NCI-H510A treated with DMSO at 0.1 percent for 48 hours (cell line): Measurements from ENCODE around the gene FHOD3.

Experiments used
- DNase-seq: peaks from one replicate; lab custom pipeline; 2025; lab: John Stamatoyannopoulos, UW

Gene FHOD3

DNA sequence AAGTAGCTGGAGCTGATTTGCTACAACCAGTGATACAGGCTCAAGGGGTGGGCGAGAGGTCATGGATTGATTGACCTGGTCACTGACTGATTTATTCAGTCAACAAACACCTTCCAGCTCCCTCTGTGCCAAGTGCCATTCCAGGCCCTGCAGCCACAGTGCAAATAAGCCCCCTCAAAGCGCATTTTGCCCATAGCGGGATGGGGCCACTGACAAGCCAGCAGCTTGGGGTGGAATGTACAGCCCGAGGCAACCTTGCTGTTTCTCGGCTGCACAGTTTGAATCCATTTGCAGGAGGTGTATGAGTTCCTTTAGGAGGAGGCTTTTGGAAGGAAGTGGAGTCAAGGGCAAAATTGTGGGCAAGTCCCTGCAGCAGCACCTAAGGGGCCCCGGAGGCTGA is 296.1 kb downstream of the FHOD3 start:
- no peak for DNase-seq

DNA sequence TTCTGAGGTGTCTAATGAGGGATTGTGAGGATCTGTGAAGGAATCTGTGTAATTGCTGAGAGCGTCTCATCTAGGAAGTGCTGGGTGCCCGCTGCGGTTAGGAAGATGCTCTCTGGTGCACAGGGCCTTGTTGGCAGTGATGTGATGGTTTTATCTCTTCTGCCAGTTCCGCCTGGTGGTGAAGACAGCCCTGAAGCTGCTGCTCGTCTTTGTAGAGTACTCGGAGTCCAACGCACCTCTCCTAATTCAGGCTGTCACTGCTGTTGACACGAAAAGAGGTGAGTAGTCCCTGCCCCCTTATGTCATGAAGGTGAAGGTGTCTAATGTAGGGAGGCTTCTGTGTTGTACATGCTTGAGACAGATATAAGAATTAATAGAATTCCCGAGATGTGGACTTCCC is 297.1 kb downstream of the FHOD3 start:
- DNase-seq, result no peak

DNA sequence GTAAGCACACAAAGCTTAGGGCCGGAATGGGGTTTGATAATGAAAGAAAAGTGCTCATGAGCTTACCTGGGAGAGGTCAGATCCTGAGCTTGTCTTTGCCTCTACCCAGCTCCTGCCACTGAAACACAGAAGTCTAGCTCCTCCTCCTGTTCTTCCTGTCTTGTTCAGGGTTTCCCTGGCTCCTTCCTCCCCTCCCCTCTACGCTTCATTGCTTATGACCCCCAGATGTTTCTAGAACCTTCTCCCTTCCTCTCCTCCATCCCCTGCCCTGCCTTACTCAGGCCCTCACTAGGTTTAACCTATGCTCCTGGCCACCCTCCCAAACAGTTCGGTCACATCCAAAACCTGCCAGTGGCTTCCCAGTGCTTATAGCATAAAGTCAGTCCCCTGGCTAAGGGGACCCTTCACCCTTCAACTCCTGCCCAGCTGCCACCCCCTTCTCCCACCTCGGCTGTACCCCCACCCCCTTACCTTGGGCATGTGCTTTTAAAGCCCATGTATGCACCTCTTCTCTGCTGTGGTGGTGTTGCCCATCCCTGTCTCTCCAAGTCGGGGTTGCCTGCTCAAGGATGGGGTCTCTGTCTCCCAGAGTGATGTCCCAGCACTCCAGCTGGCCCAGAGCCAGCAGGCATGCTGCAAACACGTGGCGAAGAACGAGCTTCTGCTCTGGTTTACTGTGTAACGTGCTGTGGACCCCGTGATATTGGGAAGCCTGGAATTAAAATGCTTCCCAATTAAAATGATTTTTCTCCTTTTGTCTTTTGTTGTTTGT is 297.7 kb downstream of the FHOD3 start:
- no peak for DNase-seq

DNA sequence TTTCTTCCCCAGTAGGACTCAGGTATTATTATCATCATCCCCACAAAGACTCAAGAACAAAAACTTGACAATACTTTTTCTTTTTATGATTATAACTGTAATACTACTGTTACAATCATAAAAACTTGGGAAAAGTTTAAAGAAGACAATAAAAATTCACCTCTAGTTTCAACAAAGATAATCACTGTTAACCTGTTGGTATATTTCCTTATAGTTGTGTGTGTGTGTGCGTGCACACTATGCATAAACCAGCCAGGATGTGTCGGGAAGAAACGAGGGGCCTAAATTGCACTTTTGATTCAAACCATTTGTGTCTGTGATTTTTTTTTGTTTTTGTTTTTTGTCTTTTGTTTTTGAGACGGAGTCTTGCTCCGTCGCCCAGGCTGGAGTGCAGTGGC is 298.3 kb downstream of the FHOD3 start:
- no peak for DNase-seq

DNA sequence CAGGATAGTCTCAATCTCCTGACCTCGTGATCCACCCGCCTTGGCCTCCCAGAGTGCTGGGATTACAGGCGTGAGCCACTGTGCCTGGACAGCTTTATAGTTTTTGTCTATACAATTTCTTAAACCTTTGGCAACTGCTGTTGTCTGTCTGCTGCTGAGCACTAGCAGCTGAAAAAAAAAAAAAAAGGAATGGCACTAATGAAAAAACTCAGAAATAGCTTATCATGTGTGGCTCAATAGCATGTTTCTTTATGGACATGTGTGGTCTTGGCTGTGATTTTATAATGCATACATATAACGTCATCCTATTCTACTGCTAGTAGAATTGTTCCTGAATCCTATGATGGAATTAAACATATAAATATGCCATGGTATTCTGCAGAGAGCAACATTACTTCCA is 300.1 kb downstream of the FHOD3 start:
- no peak for DNase-seq

DNA sequence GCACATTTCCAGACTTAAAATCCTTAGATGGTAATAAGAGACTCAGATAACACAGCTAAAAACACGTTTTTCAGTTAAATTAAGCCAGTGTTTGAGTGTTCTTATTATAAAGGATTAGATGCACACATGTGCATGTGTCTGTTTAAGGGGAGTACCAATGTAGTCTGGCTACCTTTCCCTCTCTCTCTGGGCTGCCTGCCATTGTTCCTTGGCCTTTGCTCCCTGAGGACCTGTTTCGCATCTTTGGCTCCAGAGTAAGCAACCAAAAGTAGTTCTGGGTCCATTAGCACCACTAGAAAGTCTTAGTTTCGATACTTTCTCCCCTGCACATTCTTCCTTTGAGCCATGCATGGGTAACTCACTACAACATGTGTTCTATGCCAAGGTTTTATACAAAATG is 303.0 kb downstream of the FHOD3 start:
- no peak for DNase-seq

DNA sequence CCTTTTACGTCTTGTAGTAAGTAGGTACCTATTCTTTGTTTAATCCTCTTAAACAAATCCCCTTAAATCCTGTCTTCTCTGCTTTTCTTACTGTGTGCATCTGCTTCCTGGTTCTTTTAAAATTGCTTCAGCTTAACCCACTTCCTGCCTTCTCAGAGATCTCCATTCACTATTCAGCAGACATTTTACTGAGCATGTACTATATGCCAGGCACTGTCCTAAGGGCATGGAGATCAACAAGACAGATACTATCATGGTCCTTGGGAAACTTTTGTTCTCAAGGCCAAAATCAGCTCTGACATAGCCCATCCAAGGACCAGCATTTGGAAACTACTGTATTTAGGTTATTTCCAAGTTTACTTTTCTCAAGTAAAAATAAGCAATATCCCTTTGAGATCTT is 303.8 kb downstream of the FHOD3 start:
- DNase-seq, result no peak

DNA sequence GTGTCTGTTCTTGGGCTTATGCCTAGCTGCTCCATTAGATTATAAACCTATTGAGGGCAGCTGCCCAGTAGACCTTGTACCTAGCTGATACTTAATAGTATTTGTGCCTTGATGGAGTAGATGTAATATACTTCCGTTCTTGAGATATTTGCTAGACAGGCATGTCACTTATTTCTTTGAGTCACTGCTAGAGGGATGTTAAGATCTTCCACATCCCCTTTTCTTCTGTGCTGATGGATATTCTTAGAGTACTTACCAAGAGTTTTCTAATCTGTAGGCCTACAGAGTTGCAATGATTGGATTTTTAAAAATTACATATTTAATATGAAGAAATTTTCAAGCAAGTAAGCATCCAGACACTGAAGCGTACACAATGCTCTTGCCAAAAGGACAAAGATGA is 304.6 kb downstream of the FHOD3 start:
- no peak for DNase-seq

DNA sequence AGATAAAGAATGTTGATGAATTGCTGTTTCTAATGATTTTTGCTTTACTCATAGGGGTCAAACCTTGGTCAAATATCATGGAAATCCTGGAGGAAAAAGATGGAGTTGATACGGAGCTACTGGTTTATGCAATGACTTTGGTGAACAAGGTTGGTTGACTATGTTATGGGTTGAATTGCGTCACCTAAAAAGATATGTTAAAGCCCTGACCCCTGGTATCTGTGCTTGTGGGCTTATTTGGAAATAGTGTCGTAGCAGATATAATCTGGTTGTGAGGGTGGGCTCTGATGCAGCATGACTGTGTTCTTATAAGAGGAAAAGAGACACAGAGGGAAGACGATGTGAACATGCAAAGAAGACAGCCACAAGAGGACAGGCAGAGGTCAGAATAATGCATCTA is 305.1 kb downstream of the FHOD3 start:
- no peak for DNase-seq

DNA sequence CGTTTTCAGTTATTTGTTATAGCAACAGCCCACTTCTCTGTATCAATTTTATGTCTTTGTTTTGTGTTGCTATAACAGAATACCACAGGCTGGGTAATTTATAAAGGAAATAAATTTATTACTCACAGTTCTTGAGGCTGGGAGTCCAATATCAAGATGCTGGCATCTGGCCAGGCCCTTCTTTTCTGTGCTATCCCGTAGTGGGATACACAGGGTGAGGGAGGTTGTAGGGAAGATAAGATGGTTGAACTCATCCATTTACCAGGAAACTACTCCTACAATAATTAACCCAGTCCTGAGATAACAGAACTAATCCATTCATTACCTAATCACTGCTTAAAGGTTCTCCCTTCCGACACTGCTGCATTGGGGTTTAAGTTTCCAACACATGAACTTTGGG is 310.6 kb downstream of the FHOD3 start:
- no peak for DNase-seq

DNA sequence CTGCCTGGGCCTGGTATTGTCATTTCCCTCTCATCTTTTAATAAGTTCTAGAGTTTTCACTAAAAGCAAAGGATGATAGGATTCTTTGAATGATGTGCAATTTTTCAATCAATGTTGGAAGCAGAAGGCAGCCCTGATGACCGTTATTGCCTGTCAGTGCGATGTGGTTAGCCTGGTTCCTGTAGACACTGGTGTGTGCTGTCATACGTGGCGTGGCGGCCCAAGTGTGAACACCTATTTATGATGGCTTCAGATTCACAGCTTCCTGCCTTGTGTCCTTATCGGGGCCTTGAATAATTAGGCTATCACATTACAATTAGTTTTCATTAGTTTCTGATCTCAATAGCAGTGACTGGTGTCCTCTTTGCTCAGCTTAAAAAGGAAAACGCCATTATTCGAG is 312.7 kb downstream of the FHOD3 start:
- no peak for DNase-seq

DNA sequence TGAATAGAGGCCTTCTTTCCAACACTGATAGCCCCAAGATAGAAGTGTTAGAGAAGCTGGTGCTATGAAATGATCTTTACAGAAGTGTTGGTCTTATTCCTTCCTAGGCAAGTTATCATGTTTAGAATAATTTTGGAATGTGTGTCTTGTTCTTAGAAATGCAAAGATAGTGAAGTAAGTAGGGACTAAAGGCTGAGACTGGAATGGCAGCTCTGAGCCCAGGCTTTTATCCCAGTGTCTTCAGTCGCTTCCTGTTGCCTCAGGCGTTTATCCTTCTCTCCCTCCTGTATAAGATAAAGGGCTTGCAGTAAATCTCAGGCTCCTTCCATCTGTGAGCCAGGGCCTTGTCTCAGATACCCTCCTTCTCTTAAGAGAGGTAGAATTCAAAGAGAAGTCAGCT is 313.1 kb downstream of the FHOD3 start:
- DNase-seq, result no peak

DNA sequence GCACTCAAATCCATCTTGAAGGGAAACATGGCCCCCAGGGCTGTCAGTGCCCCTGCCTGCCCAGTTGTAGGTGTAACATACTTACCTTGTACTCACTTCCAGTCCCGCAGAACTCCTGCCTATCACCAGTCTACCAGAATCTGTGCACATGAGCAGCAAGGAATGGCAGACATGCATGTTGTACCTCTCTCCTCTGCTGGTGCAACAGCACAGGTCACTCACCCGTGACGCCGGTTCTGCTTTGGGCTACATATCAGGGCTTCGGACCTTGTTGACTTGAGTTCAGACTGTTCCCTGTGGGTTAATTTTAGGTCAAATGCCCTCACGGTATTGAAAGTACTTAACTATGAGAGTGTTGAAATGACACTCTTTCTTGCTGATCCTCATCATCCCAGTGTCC is 315.6 kb downstream of the FHOD3 start:
- DNase-seq, result no peak

DNA sequence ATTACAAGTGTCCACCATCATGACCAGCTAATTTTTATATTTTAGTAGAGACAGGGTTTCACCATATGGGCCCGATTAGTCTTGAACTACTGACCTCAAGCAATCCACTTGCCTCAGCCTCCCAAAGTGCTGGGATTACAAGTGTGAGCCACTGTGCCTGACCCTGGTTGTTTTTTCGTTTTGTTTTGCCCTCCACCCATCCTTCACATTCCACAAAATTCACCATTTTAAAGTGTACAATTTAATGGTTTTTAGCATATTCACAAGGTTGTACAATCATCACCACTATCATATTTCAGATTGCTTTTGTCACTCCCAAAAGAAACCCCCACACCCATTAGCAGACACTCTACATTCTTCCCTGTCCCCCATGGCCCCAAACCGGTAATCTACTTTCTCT is 316.3 kb downstream of the FHOD3 start:
- DNase-seq, result no peak

DNA sequence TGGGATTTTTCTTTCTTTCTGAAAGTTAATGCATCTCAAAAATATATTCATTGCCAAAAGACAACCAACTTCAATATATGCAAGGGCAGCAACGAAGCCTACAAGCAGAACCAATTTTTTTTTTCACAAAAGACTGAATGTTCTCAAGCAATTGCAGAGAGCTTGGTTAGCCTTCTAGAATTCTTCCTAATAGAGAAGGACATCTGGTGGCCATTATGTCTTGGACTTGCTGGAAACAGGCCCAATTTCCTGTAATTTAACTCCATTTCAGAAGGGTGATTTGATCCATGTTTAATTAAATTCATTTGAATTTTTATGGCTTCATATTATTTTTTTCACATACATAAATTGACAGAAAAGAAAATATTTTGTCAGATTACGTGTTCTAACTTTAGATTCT is 323.3 kb downstream of the FHOD3 start:
- no peak for DNase-seq

DNA sequence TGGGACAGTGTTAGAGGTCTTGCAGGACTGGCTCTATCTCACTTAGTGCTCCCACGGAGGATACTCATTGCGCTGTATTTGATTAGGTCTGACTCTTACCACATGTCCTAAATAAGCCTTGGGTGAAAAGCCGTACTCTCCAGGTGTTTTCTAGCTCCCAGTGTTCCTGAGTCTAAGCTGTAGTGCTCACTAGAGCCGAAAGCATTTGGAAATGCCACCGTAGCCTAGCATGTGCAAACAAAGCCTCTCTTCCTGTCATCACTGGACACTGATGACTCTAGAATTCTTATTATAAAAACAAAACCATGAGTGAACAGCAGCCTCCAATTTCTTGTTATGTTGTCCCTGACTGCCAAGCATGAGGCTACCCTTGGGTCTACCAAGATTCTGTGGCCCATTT is 325.1 kb downstream of the FHOD3 start:
- DNase-seq, result no peak

DNA sequence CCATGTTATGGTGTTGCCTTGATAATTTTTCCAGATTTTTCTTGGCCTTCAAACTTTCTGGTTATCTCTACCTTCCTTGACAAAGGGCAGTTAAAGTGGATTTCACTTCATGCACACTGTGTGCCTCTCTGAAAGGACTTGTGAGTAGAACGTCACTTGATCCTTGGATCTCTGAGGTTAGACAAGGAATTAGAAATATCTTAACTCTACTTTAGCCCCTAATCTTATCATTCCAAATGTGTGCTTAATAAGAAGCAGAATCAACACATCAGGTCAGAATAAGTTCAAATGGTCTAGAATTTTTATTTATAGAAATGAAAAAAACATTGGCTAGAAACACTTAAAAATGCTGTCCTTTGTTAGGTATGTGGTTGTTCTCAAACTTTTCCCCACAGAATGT is 325.6 kb downstream of the FHOD3 start:
- DNase-seq, result no peak

DNA sequence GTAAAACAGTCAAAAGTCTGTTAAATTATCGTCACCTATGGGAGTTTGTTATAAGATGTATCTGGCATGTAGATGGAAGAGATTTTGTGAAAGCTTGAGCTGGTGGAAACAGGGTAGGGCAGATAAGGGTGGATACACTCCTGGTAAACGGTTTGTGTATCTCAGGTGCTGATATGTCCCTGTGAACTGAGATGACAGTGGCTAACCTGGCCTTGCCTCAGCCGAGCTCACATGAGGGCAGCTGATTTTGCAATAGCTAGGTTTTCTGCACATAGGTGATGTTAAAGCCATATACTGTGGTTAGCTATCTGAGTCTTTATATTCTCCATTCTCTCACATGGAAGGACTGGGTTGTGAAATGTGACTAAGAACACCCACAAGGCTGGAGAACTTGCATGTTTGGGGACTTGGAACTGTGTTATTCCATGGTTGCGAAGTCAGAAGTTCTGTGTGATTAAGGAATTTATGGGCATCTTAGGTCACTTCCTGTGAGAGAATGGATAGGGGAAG is 326.2 kb downstream of the FHOD3 start:
- no peak for DNase-seq

DNA sequence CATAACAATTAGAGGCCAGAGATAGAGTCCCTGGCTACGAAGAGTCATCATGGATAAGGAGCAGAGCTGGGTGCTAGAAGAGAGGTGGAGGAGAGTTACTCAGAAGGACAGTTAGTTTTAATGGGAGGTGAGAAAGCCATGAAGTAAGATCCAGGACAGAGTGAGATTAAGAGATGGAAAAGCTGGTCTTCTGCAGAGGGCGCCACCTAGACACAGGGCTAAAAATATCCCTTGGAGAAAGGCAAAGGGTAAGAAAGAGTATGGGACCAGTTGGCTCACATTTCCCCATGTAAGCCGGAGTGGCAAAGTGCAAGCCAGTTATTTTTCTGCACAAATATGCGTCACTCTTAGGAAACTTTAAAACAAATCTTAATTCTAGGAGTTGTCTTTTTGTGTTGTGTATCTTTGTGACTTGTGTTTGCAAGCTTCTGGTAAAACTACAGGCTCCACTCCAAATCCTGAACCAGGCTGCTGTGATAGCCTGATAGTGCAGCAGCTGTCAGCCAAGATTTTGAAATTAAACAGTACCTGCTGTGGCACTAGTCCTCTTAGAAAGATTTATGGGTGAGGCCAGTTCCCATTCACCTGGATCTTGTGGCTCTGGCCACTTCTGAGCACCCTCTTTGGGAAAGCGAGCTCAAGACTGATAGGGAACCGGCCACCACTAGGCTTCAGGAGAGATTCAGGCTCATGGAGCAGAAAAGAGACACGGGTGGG is 327.1 kb downstream of the FHOD3 start:
- no peak for DNase-seq

DNA sequence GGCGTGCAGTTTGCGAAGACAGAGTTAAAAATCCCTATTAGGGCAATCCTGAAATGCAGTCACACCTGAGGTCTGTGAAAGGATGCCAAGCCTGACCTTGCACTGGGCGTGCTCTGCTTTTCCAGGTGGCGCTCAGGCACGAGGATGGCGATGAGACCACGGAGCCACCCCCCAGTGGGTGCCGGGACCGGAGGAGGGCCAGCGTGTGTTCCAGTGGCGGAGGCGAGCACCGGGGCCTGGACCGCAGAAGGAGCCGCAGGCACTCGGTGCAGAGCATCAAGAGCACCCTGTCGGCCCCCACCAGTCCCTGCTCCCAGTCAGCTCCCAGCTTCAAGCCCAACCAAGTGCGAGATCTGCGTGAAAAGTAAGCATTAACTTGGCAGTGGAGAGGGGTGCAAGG is 327.9 kb downstream of the FHOD3 start:
- DNase-seq, result no peak

DNA sequence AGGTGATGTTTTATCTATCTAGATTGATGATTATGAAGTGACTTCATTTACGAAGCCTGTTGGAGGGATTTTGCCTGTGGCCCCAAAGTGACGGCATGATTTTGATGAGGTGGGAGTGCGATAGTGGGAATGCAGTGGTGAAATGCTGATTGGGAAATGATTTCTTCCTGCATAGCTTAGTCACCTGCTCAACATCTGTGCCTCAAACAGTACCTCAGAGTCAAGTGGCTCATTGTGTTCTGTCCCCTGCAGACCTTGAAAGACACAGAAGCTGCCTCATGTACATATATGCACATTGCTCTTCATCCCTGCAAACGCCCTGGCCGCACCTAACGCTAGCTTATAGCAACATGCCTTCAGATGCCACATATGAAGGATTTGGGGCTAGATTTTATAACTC is 330.1 kb downstream of the FHOD3 start:
- DNase-seq, result no peak

DNA sequence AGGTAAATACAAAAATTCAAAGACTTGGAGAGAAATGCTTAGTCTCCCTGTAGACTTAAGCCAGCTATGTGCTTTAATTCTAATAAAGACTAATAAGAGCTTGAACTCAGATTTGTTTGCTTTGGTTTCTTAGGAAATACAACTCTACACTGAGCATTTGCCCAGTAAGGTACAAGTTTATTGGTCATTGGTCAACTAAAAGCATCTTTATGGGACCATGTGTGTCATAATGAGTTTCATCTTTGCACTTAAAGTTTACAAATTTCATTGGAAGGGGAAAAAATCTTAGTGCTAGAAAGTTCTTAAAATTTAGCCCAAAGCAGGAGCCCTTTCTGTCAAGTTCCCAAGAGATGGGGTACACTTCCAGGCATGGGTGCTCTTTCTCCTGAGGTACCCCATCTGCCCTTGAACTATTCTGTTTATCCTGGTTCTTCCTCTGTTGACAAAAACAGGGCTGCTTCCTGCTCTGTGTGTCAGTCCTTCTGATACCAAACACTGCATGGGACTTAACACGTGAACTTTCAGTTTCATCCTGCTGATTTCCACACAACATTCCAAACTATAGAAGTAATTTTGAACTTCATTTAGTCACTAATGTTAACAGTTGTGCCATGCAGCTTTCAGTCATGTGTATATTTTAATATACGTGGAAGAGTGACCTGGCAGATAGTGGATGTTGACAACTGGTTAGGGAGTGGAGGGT is 331.1 kb downstream of the FHOD3 start:
- no peak for DNase-seq

DNA sequence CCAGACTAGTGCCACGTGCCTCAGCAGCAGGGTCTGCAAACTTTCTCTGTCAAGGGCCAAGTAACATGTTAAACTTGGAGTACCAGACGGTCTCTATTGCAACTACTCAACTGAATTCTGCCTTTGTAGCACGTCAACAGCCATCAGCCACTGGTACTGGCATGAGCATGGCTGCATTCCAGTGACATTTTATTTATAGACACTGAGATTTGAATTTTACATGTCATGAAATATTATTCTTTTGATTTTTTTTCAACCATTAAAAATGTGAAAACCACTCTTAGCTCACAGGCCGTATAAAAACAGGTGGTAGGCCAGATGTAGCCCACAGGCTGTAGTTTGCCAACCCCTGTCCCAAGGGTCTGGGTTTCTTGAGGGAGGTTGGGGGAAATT is 331.6 kb downstream of the FHOD3 start:
- no peak for DNase-seq
